HepG2 (cell line): ENCODE results near the gene TFRC. TPM values are rescaled to one million over a fixed set of nuclear protein-coding genes. Genes with fewer than 3 reads are reported as not detected.

ENCODE experiments used
- ARID4A ChIP-seq: sonication (generic); formaldehyde crosslinking; IDR thresholded peaks from 2 replicates; pipeline ENCODE4 v1.5.0; 2020; ENCODE audit warnings: mild to moderate bottlenecking, missing genetic modification reagents, borderline replicate concordance
- ATF3 ChIP-seq: sonication (generic); formaldehyde crosslinking; IDR thresholded peaks from 2 replicates; pipeline ENCODE4 v1.4.0; 2020; ENCODE audit warnings: missing genetic modification reagents
- RBM22 ChIP-seq: fragments of 200-400 bp; formaldehyde crosslinking; optimal IDR thresholded peaks from 2 replicates; pipeline ENCODE3; 2017; ENCODE audit warnings: mild to moderate bottlenecking, low read length, moderate library complexity
- TBX2 ChIP-seq: sonication (generic); formaldehyde crosslinking; IDR thresholded peaks from 2 replicates; pipeline ENCODE4 v1.5.0; 2020; ENCODE audit warnings: missing genetic modification reagents, mild to moderate bottlenecking, borderline replicate concordance
- ZBTB49 ChIP-seq: sonication (generic); formaldehyde crosslinking; IDR thresholded peaks from 2 replicates; pipeline ENCODE4 v1.4.0; 2020; ENCODE audit warnings: missing genetic modification reagents, borderline replicate concordance
- ZHX2 ChIP-seq, 2 experiments: sonication (generic) in 1 of 2; formaldehyde crosslinking in 1 of 2; IDR thresholded peaks; 2 replicates each; pipeline versions ENCODE4 v1.6.1 to v1.9.0; 2014 to 2022; ENCODE audit warnings: antibody characterized with exemption in 1 of 2, borderline replicate concordance in 1 of 2, inconsistent platforms in 1 of 2, low read depth in 1 of 2, missing genetic modification reagents in 1 of 2
- ZNF101 ChIP-seq: sonication (generic); formaldehyde crosslinking; IDR thresholded peaks from 2 replicates; pipeline ENCODE4 v1.4.0; 2020; ENCODE audit warnings: mild to moderate bottlenecking, low read depth, missing genetic modification reagents, borderline replicate concordance
- ZNF275 ChIP-seq: sonication (generic); formaldehyde crosslinking; IDR thresholded peaks from 2 replicates; pipeline ENCODE4 v1.8.0; 2022; ENCODE audit warnings: missing genetic modification reagents, mild to moderate bottlenecking, inconsistent platforms, borderline replicate concordance
- ZNF367 ChIP-seq: sonication (generic); formaldehyde crosslinking; IDR thresholded peaks from 2 replicates; pipeline ENCODE4 v1.4.0; 2020; ENCODE audit warnings: missing genetic modification reagents, borderline replicate concordance
- ZNF431 ChIP-seq: sonication (generic); formaldehyde crosslinking; IDR thresholded peaks from 2 replicates; pipeline ENCODE4 v1.9.0; 2022; ENCODE audit warnings: missing genetic modification reagents, low read depth, mild to moderate bottlenecking, borderline replicate concordance
- ZNF562 ChIP-seq: sonication (generic); formaldehyde crosslinking; IDR thresholded peaks from 2 replicates; pipeline ENCODE4 v1.8.0; 2022; ENCODE audit warnings: missing genetic modification reagents, borderline replicate concordance
- ZNF761 ChIP-seq: sonication (generic); formaldehyde crosslinking; conservative IDR thresholded peaks from 2 replicates; pipeline ENCODE4 v1.4.0; 2020; ENCODE audit warnings: mild to moderate bottlenecking, missing genetic modification reagents
- polyA plus RNA-seq, 8 experiments: library from polyadenylated mRNA; depleted of rRNA in 3 of 8; stranded (reverse) in 7 of 8; unstranded in 1 of 8; fragments of >200 nt; fragmentation: Illumina TruSeq in 4 of 8; extraction: Trizol in 4 of 8; gene quantifications; 2 replicates each; pipeline versions ENCODE4 v1.2.1 to v1.2.3, GENCODE V29; 2011 to 2016; ENCODE audit warnings: low read depth in 4 of 8, missing spikeins in 1 of 8, mixed read lengths in 1 of 8; ENCODE audit not compliant: insufficient read depth in 1 of 8
- total RNA-seq, 5 experiments: library from RNA; depleted of rRNA; stranded (reverse); fragments of >200 nt; fragmentation: Illumina TruSeq; extraction: Trizol; gene quantifications; 2 replicates each; pipeline ENCODE4 v1.2.3, GENCODE V29; 2016; ENCODE audit warnings: low read depth in 1 of 5

Gene TFRC
- total and polyA plus RNA-seq, 2 of the 13 experiments (the other 11 are each of a cell fraction or from before 2014, with no cell fraction given), result 188 to 274 TPM

GRCh38 chr3:196055683-196056270, 26.1 kb downstream of the TFRC start (continued):
- TF ChIP-seq ZHX2 (IDR thresholded peaks at IDR 0.05; ENCODE audit: low read depth) (peak; percentile 95), ZHX2 (CRISPR knock-in tag; IDR thresholded peaks at IDR 0.05; ENCODE audit: borderline replicate concordance) (no peak), ZNF431 (CRISPR knock-in tag) (peak; percentile 95), TBX2 (CRISPR knock-in tag) (peak; percentile 100), ZNF101 (CRISPR knock-in tag) (0 out of 2 replicates have a peak, but pooled peaks have one; percentile 26), ATF3 (CRISPR knock-in tag) (peak; percentile 100), ZNF761 (CRISPR knock-in tag) (0 out of 2 replicates have a peak, but pooled peaks have one; percentile 63), ZNF562 (no peak), ZNF367 (no peak), ZBTB49 (CRISPR knock-in tag) (no peak), ZNF275 (CRISPR knock-in tag) (peak; percentile 97), ARID4A (CRISPR knock-in tag) (peak; percentile 98), RBM22 (peak; percentile 58)
